Activated naive CD8-positive, alpha-beta T cell treated with anti-CD3 and anti-CD28 coated beads, Interleukin-2, amount 10 ng/mL, durations not matched to agents 7 days and 5 days (primary cell): ENCODE data around the gene PTGS1. TPM values are rescaled to one million over a fixed set of nuclear protein-coding genes. Genes with fewer than 3 reads are reported as not detected.

Experiments
- ATAC-seq: fragments of 150-1000 bp; cut with Tn5 transposase; one replicate; pipeline ENCODE4 v1.10.0; 2021; ENCODE audit warnings: low read depth, moderate library complexity
- POLR2A ChIA-PET: fragments of 350-600 bp; sonication (Branson Sonifier 250); formaldehyde crosslinking; loops from one replicate; lab custom pipeline; 2021; ENCODE audit warnings: antibody characterized with exemption; lab: Charles Lee
- DNase-seq: peaks from one replicate; pipeline ENCODE4 v3.0.0; 2021
- H3K27ac Mint-ChIP-seq: one replicate; pipeline ENCODE4 v1.8.0; 2022; ENCODE audit warnings: mild to moderate bottlenecking, mixed read lengths
- H3K27me3 Mint-ChIP-seq: one replicate; pipeline ENCODE4 v1.8.0; 2022; ENCODE audit warnings: mild to moderate bottlenecking, moderate library complexity, mixed read lengths
- H3K36me3 Mint-ChIP-seq: one replicate; pipeline ENCODE4 v1.8.0; 2021; ENCODE audit warnings: mild to moderate bottlenecking, mixed read lengths
- H3K4me1 Mint-ChIP-seq: one replicate; pipeline ENCODE4 v1.8.0; 2021; ENCODE audit warnings: mixed read lengths
- H3K4me3 Mint-ChIP-seq: one replicate; pipeline ENCODE4 v1.8.0; 2022; ENCODE audit warnings: mild to moderate bottlenecking, moderate library complexity, mixed read lengths
- H3K9me3 Mint-ChIP-seq: one replicate; pipeline ENCODE4 v1.8.0; 2021; ENCODE audit warnings: mixed read lengths
- total RNA-seq, 2 experiments: library from RNA; stranded (reverse); gene quantifications; one replicate each; pipeline ENCODE4 v1.2.3, GENCODE V29; 2021

PTGS1 gene
- total RNA-seq, 2 experiments from 2014 or later = 0.96 to 1.6 TPM

GRCh38 chr9:122371846-122372245 is 1.0 kb downstream of the PTGS1 start:
- no peak overlapping the region for H3K27ac Mint-ChIP-seq
- POLR2A ChIA-PET = no interaction called here

GRCh38 chr9:122372856-122373845 is 2.3 kb downstream of the PTGS1 start:
- Mint-ChIP-seq H3K9me3 (peaks cover 3% of the 10 kb centered on the region), H3K27ac (no peak overlapping the region), H3K27me3 (peaks cover 18% of the 10 kb centered on the region), H3K36me3 (no peaks in the 10 kb centered on the region), H3K4me1 (peaks cover 8% of the 10 kb centered on the region), H3K4me3 (no peak overlapping the region)
- DNase-seq (no peak), ATAC-seq (no peak)
- POLR2A ChIA-PET = no interaction called here

More at GRCh38 chr9:122371846-122372245, 1.0 kb downstream of the PTGS1 start:
- DNase-seq (no peak), ATAC-seq (no peak)
- Mint-ChIP-seq H3K4me3 (peak overlapping the region; percentile 15), H3K4me1 (peaks cover 8% of the 10 kb centered on the region), H3K36me3 (no peaks in the 10 kb centered on the region), H3K9me3 (peaks cover 3% of the 10 kb centered on the region), H3K27me3 (peaks cover 17% of the 10 kb centered on the region)

- peaks cover 3% of the 10 kb centered on the region for H3K9me3 Mint-ChIP-seq
- no peak overlapping the region for H3K27ac Mint-ChIP-seq
- ATAC-seq = no peak
- H3K27me3 Mint-ChIP-seq = peaks cover 18% of the 10 kb centered on the region
- peaks cover 8% of the 10 kb centered on the region for H3K4me1 Mint-ChIP-seq
- POLR2A ChIA-PET = no interaction called here
- no peak for DNase-seq
- no peaks in the 10 kb centered on the region for H3K36me3 Mint-ChIP-seq
- no peak overlapping the region for H3K4me3 Mint-ChIP-seq
These were observed 4.1 kb downstream of the PTGS1 start for GRCh38 chr9:122374885-122375420.

GRCh38 chr9:122376796-122377195 is 6.0 kb downstream of the PTGS1 start:
- no peak for ATAC-seq
- POLR2A ChIA-PET = no interaction called here
- peaks cover 13% of the 10 kb centered on the region for H3K27me3 Mint-ChIP-seq

GRCh38 chr9:122377241-122378164 is 6.7 kb downstream of the PTGS1 start:
- POLR2A ChIA-PET = no interaction called here
- H3K36me3 Mint-ChIP-seq = peaks cover 2% of the 10 kb centered on the region
- no peak overlapping the region for H3K27ac Mint-ChIP-seq
- no peak for ATAC-seq
- no peaks in the 10 kb centered on the region for H3K4me1 Mint-ChIP-seq
- H3K4me3 Mint-ChIP-seq = no peak overlapping the region
- H3K27me3 Mint-ChIP-seq = peaks cover 8% of the 10 kb centered on the region
- DNase-seq = no peak
- H3K9me3 Mint-ChIP-seq = peaks cover 5% of the 10 kb centered on the region

More at GRCh38 chr9:122376796-122377195, 6.0 kb downstream of the PTGS1 start:
- H3K9me3 Mint-ChIP-seq = peaks cover 5% of the 10 kb centered on the region
- no peak overlapping the region for H3K4me3 Mint-ChIP-seq
- no peaks in the 10 kb centered on the region for H3K4me1 Mint-ChIP-seq
- H3K27ac Mint-ChIP-seq = no peak overlapping the region
- peaks cover 2% of the 10 kb centered on the region for H3K36me3 Mint-ChIP-seq
- no peak for DNase-seq

GRCh38 chr9:122378236-122378635 is 7.4 kb downstream of the PTGS1 start:
- peaks cover 5% of the 10 kb centered on the region for H3K36me3 Mint-ChIP-seq
- H3K4me1 Mint-ChIP-seq = peaks cover 2% of the 10 kb centered on the region
- no peak overlapping the region for H3K4me3 Mint-ChIP-seq
- ATAC-seq = no peak
- peak overlapping the region; percentile 21 for H3K27ac Mint-ChIP-seq
- peaks cover 5% of the 10 kb centered on the region for H3K9me3 Mint-ChIP-seq
- peaks cover 5% of the 10 kb centered on the region for H3K27me3 Mint-ChIP-seq
- no peak for DNase-seq
- POLR2A ChIA-PET = no interaction called here

GRCh38 chr9:122379340-122379739 is 8.5 kb downstream of the PTGS1 start:
- POLR2A ChIA-PET = no interaction called here
- DNase-seq (no peak), ATAC-seq (no peak)
- Mint-ChIP-seq H3K27me3 (peaks cover 3% of the 10 kb centered on the region), H3K4me3 (no peak overlapping the region), H3K27ac (no peak overlapping the region), H3K4me1 (peaks cover 4% of the 10 kb centered on the region), H3K9me3 (peaks cover 5% of the 10 kb centered on the region), H3K36me3 (peaks cover 5% of the 10 kb centered on the region)

- POLR2A ChIA-PET = no interaction called here
- DNase-seq (no peak), ATAC-seq (no peak)
- Mint-ChIP-seq H3K27me3 (peaks cover 3% of the 10 kb centered on the region), H3K4me1 (peaks cover 5% of the 10 kb centered on the region), H3K4me3 (no peak overlapping the region), H3K36me3 (peaks cover 5% of the 10 kb centered on the region), H3K27ac (no peak overlapping the region), H3K9me3 (peaks cover 5% of the 10 kb centered on the region)
These were observed 9.5 kb downstream of the PTGS1 start for GRCh38 chr9:122380293-122380692.

- ATAC-seq (no peak), DNase-seq (no peak)
- Mint-ChIP-seq H3K4me3 (no peak overlapping the region), H3K27me3 (peaks cover 3% of the 10 kb centered on the region), H3K9me3 (peaks cover 5% of the 10 kb centered on the region), H3K4me1 (peaks cover 7% of the 10 kb centered on the region), H3K36me3 (peaks cover 5% of the 10 kb centered on the region), H3K27ac (no peak overlapping the region)
- POLR2A ChIA-PET = no interaction called here
These were observed 10.6 kb downstream of the PTGS1 start for GRCh38 chr9:122381206-122381950.

GRCh38 chr9:122382901-122383850 is 12.4 kb downstream of the PTGS1 start:
- Mint-ChIP-seq H3K36me3 (peaks cover 5% of the 10 kb centered on the region), H3K27me3 (peaks cover 3% of the 10 kb centered on the region), H3K9me3 (peaks cover 5% of the 10 kb centered on the region), H3K27ac (no peak overlapping the region), H3K4me3 (no peak overlapping the region), H3K4me1 (peaks cover 7% of the 10 kb centered on the region)
- ATAC-seq (no peak), DNase-seq (no peak)
- POLR2A ChIA-PET = interaction anchor here (0.6 kb wide), 1 partner anchor 945 kb away, joined by 3 read pairs; no protein-coding TSS in a partner anchor

GRCh38 chr9:122383992-122384461 is 13.2 kb downstream of the PTGS1 start:
- DNase-seq (no peak), ATAC-seq (no peak)
- Mint-ChIP-seq H3K27ac (no peak overlapping the region), H3K9me3 (peaks cover 4% of the 10 kb centered on the region), H3K27me3 (peaks cover 5% of the 10 kb centered on the region), H3K4me3 (no peak overlapping the region), H3K4me1 (peaks cover 7% of the 10 kb centered on the region), H3K36me3 (peaks cover 5% of the 10 kb centered on the region)
- POLR2A ChIA-PET = no interaction called here
